Brain microvascular endothelial cell (primary cell): ENCODE data around the gene MMP17.
A peak's percentile ranks its signal among the peaks of the same experiment; 100 is the strongest.

ENCODE experiments used
- DNase-seq: peaks from one replicate; pipeline ENCODE4 v3.0.0-alpha.2; 2020
- H3K27ac ChIP-seq: fragments of 250-450 bp; sonication (Bioruptor Pico); 2 replicates; pipeline ENCODE4 v1.5.1; 2020; ENCODE audit warnings: mild to moderate bottlenecking, moderate library complexity
- H3K27me3 ChIP-seq: fragments of 250-450 bp; sonication (Bioruptor Pico); replicated peaks from 2 replicates; pipeline ENCODE4 v1.5.1; 2020; ENCODE audit warnings: mild to moderate bottlenecking
- H3K36me3 ChIP-seq: fragments of 250-450 bp; sonication (Bioruptor Pico); replicated peaks from 2 replicates; pipeline ENCODE4 v1.5.1; 2020; ENCODE audit warnings: mild to moderate bottlenecking
- H3K4me3 ChIP-seq: 2 replicates; pipeline ENCODE4 v1.5.1; 2011; ENCODE audit warnings: low read depth, mild to moderate bottlenecking, control low read depth, low read length, moderate library complexity
- CTCF ChIP-seq: IDR thresholded peaks from 2 replicates; pipeline ENCODE4 v1.5.1; 2011; ENCODE audit warnings: low read depth, mild to moderate bottlenecking, moderate library complexity, low read length, control low read depth, inconsistent platforms; ENCODE audit errors: missing control alignments
- in situ Hi-C: cut with HindIII; loops from 2 replicates; pipeline ENCODE4 v1.10.0; 2017; ENCODE audit warnings: low sequenced_read_pairs, low pct_ligation_motif_present

MMP17 gene

GRCh38 chr12:131896811-131897270, 68.6 kb downstream of the MMP17 start:
- no peaks in the 10 kb centered on the region for H3K27me3 ChIP-seq
- in situ Hi-C loops = no loop called here
- peak; percentile 39 for DNase-seq
- peak overlapping the region; percentile 87 for H3K27ac ChIP-seq
- H3K4me3 ChIP-seq = peak overlapping the region; percentile 67
- TF ChIP-seq CTCF = no peak
- H3K36me3 ChIP-seq = peaks cover 2% of the 10 kb centered on the region

GRCh38 chr12:131897276-131897675, 69.1 kb downstream of the MMP17 start:
- peaks cover 2% of the 10 kb centered on the region for H3K36me3 ChIP-seq
- no peak overlapping the region for H3K4me3 ChIP-seq
- no peak for DNase-seq
- in situ Hi-C loops = no loop called here
- no peaks in the 10 kb centered on the region for H3K27me3 ChIP-seq
- H3K27ac ChIP-seq = no peak overlapping the region
- TF ChIP-seq CTCF = no peak

- no peak for DNase-seq
- Histone ChIP-seq H3K36me3 (peaks cover 2% of the 10 kb centered on the region), H3K27me3 (no peaks in the 10 kb centered on the region), H3K27ac (no peak overlapping the region), H3K4me3 (no peak overlapping the region)
- in situ Hi-C loops = no loop called here
- TF ChIP-seq CTCF = no peak
These were observed 69.7 kb downstream of the MMP17 start for GRCh38 chr12:131897875-131898274.

GRCh38 chr12:131900397-131900796, 72.2 kb downstream of the MMP17 start:
- in situ Hi-C loops = no loop called here
- no peaks in the 10 kb centered on the region for H3K27me3 ChIP-seq

More at GRCh38 chr12:131900397-131900796, 72.2 kb downstream of the MMP17 start:
- Histone ChIP-seq H3K27ac (no peak overlapping the region), H3K36me3 (peaks cover 2% of the 10 kb centered on the region), H3K4me3 (no peak overlapping the region)
- no peak for TF ChIP-seq CTCF
- no peak for DNase-seq
